Stimulated activated naive CD4-positive, alpha-beta T cell (primary cell): ENCODE results near the gene IFNL2.
"Not testable (repeated sequence)": the region's sequence is repeated elsewhere in the genome, so short reads cannot be mapped to it uniquely, and the experiment has no call there.

Experiments
- DNase-seq, 6 experiments: peaks; one replicate each; lab custom pipeline; 2025; lab: John Stamatoyannopoulos, UW

Gene IFNL2

GRCh38 chr19:39297931-39298634 is 29.9 kb downstream of the IFNL2 start:
- DNase-seq = no peak

- DNase-seq = no peak
Observed at GRCh38 chr19:39299404-39299803, 31.2 kb downstream of the IFNL2 start.

- no peak for DNase-seq
Observed at GRCh38 chr19:39299832-39300231, 31.6 kb downstream of the IFNL2 start.

- DNase-seq = no peak
Observed at GRCh38 chr19:39301021-39301420, 32.8 kb downstream of the IFNL2 start.

- no peak for DNase-seq
Observed at GRCh38 chr19:39301562-39301961, 33.4 kb downstream of the IFNL2 start.

- no peak for DNase-seq
Observed at GRCh38 chr19:39303373-39304184, 35.4 kb downstream of the IFNL2 start.

GRCh38 chr19:39304185-39304513 is 36.0 kb downstream of the IFNL2 start:
- no peak for DNase-seq

- no peak for DNase-seq
Observed at GRCh38 chr19:39304701-39305571, 36.7 kb downstream of the IFNL2 start.

GRCh38 chr19:39306075-39306474 is 37.9 kb downstream of the IFNL2 start:
- no peak for DNase-seq

GRCh38 chr19:39307046-39307821 is 39.0 kb downstream of the IFNL2 start:
- no peak for DNase-seq

- no peak for DNase-seq
Observed at GRCh38 chr19:39307822-39308530, 39.8 kb downstream of the IFNL2 start.

GRCh38 chr19:39308531-39309304 is 40.5 kb downstream of the IFNL2 start:
- no peak for DNase-seq

GRCh38 chr19:39309305-39309670 is 41.1 kb downstream of the IFNL2 start:
- DNase-seq = not testable (repeated sequence)

GRCh38 chr19:39310558-39311311 is 42.5 kb downstream of the IFNL2 start:
- no peak for DNase-seq

- no peak for DNase-seq
Observed at GRCh38 chr19:39314016-39314728, 46.0 kb downstream of the IFNL2 start.

GRCh38 chr19:39315933-39316332 is 47.7 kb downstream of the IFNL2 start:
- no peak for DNase-seq

- DNase-seq = no peak
Observed at GRCh38 chr19:39316627-39317321, 48.6 kb downstream of the IFNL2 start.

GRCh38 chr19:39317476-39317875 is 49.3 kb downstream of the IFNL2 start:
- no peak for DNase-seq
